GM20431 (cell line): ENCODE results near the gene GULP1.

Source experiments
- in situ Hi-C: fragments of 300-500 bp; cut with MseI, MboI; formaldehyde crosslinking; loops from one replicate; pipeline ENCODE4 v1.15.0; 2020; ENCODE audit warnings: low sequenced_read_pairs; ENCODE audit not compliant: unreplicated experiment

Gene GULP1

GRCh38 chr2:188620916-188621315 is 329.2 kb downstream of the GULP1 start:
- in situ Hi-C loops: no loop called here

- in situ Hi-C loops: no loop called here
Measured at GRCh38 chr2:188622601-188623260, 331.1 kb downstream of the GULP1 start.

GRCh38 chr2:188623995-188624643 is 332.4 kb downstream of the GULP1 start:
- in situ Hi-C loops: no loop called here

- in situ Hi-C loops: no loop called here
Measured at GRCh38 chr2:188627471-188627870, 335.8 kb downstream of the GULP1 start.

GRCh38 chr2:188628989-188629752 is 337.5 kb downstream of the GULP1 start:
- in situ Hi-C loops: no loop called here

GRCh38 chr2:188629753-188630527 is 338.3 kb downstream of the GULP1 start:
- in situ Hi-C loops: no loop called here

GRCh38 chr2:188631037-188631809 is 339.5 kb downstream of the GULP1 start:
- in situ Hi-C loops: no loop called here

GRCh38 chr2:188634656-188635055 is 343.0 kb downstream of the GULP1 start:
- in situ Hi-C loops: no loop called here
